Esophagus muscularis mucosa (tissue), 3 donors: Measurements from ENCODE around the gene COL11A1.

Source experiments
- CTCF ChIP-seq, 3 experiments: fragments of 200-600 bp in 2 of 3; fragments of 450-650 bp in 1 of 3; sonication (generic) in 2 of 3; IDR thresholded peaks; one replicate each; pipeline ENCODE4 v1.5.1; 2017 to 2019; ENCODE audit warnings: antibody characterized with exemption in 3 of 3, mild to moderate bottlenecking in 2 of 3, moderate library complexity in 1 of 3
- POLR2A ChIP-seq: fragments of 450-650 bp; IDR thresholded peaks from one replicate; pipeline ENCODE4 v1.6.1; 2017; ENCODE audit warnings: antibody characterized with exemption, moderate library complexity, mild to moderate bottlenecking, low read depth

GRCh38 chr1:102970496-102971078 is 137.7 kb downstream of the COL11A1 start:
- TF ChIP-seq CTCF (IDR thresholded peaks at IDR 0.05) (peak; percentile 5 to 55 (median 11)), POLR2A (no peak)
